Neuronal stem cell (in vitro differentiated cells): ENCODE measurements around the gene ZFYVE28.

ENCODE experiments used
- DNase-seq: peaks from one replicate; pipeline ENCODE4 v3.0.0-alpha.2; 2013; ENCODE audit warnings: low spot score
- H2AFZ ChIP-seq: one replicate; pipeline ENCODE4 v1.6.1; 2013; ENCODE audit warnings: mild to moderate bottlenecking, low read length, inconsistent platforms
- H2AK5ac ChIP-seq: 2 replicates; pipeline ENCODE4 v1.6.1; 2013; ENCODE audit warnings: low read depth, mild to moderate bottlenecking, inconsistent platforms, low read length, moderate library complexity, mixed read lengths
- H2BK120ac ChIP-seq: 2 replicates; pipeline ENCODE4 v1.6.1; 2013; ENCODE audit warnings: low read depth, mild to moderate bottlenecking, inconsistent platforms, low read length, moderate library complexity, mixed read lengths
- H2BK12ac ChIP-seq: one replicate; pipeline ENCODE4 v1.6.1; 2013; ENCODE audit warnings: low read length, inconsistent platforms
- H2BK15ac ChIP-seq: 2 replicates; pipeline ENCODE4 v1.6.1; 2013; ENCODE audit warnings: mild to moderate bottlenecking, low read length, inconsistent platforms, mixed read lengths
- H2BK5ac ChIP-seq: one replicate; pipeline ENCODE4 v1.6.1; 2013; ENCODE audit warnings: inconsistent platforms, mild to moderate bottlenecking, low read length, moderate library complexity
- H3K14ac ChIP-seq: one replicate; pipeline ENCODE4 v1.6.1; 2013; ENCODE audit warnings: low read length, inconsistent platforms
- H3K18ac ChIP-seq: 2 replicates; pipeline ENCODE4 v1.6.1; 2013; ENCODE audit warnings: low read length, inconsistent platforms
- H3K23ac ChIP-seq: 2 replicates; pipeline ENCODE4 v1.6.1; 2013; ENCODE audit warnings: low read depth, mild to moderate bottlenecking, mixed read lengths, low read length, inconsistent platforms; ENCODE audit not compliant: poor library complexity
- H3K27ac ChIP-seq: replicated peaks from 3 replicates; pipeline ENCODE4 v1.5.1; 2013; ENCODE audit warnings: low read length, inconsistent platforms
- H3K27me3 ChIP-seq, 3 experiments: 2 replicates each; pipeline ENCODE4 v1.6.1; 2013; ENCODE audit warnings: low read length in 3 of 3, mild to moderate bottlenecking in 2 of 3, inconsistent platforms in 1 of 3, low read depth in 1 of 3, mixed read lengths in 1 of 3, moderate library complexity in 1 of 3; ENCODE audit not compliant: control insufficient read depth in 3 of 3, insufficient read depth in 3 of 3
- H3K36me3 ChIP-seq, 2 donors: replicated peaks in 1 of 2; 2 replicates each; pipeline ENCODE4 v1.6.1; 2013; ENCODE audit warnings: low read length in 2 of 2; ENCODE audit not compliant: control insufficient read depth in 2 of 2, insufficient read depth in 2 of 2
- H3K4ac ChIP-seq: 2 replicates; pipeline ENCODE4 v1.6.1; 2013; ENCODE audit warnings: inconsistent platforms, mild to moderate bottlenecking, low read length, moderate library complexity
- H3K4me1 ChIP-seq, 2 donors: 1 replicate in 1 of 2; 2 replicates in 1 of 2; pipeline ENCODE4 v1.6.1; 2013; ENCODE audit warnings: low read length in 2 of 2, low read depth in 1 of 2; ENCODE audit not compliant: control insufficient read depth in 2 of 2, insufficient read depth in 1 of 2
- H3K4me2 ChIP-seq: one replicate; pipeline ENCODE4 v1.6.1; 2013; ENCODE audit warnings: mild to moderate bottlenecking, low read length, inconsistent platforms; ENCODE audit not compliant: insufficient read depth, poor library complexity, severe bottlenecking
- H3K4me3 ChIP-seq, 2 donors: 2 replicates each; pipeline ENCODE4 v1.5.1; 2013; ENCODE audit warnings: low read length in 2 of 2, mild to moderate bottlenecking in 2 of 2, inconsistent platforms in 1 of 2, moderate library complexity in 1 of 2
- H3K79me1 ChIP-seq: one replicate; pipeline ENCODE4 v1.6.1; 2013; ENCODE audit warnings: low read depth, mild to moderate bottlenecking, inconsistent platforms, low read length, moderate library complexity
- H3K9ac ChIP-seq: one replicate; pipeline ENCODE4 v1.6.1; 2013; ENCODE audit warnings: mild to moderate bottlenecking, low read depth, low read length, inconsistent platforms; ENCODE audit not compliant: poor library complexity
- H3K9me3 ChIP-seq, 2 donors: replicated peaks in 1 of 2; 2 replicates each; pipeline versions ENCODE3 to v1.6.1; 2013; ENCODE audit warnings: low read length in 2 of 2, mild to moderate bottlenecking in 2 of 2, inconsistent platforms in 1 of 2, low read depth in 1 of 2, mixed read lengths in 1 of 2, moderate library complexity in 1 of 2; ENCODE audit not compliant: control insufficient read depth in 2 of 2, insufficient read depth in 1 of 2
- H4K8ac ChIP-seq: one replicate; pipeline ENCODE4 v1.6.1; 2013; ENCODE audit warnings: low read depth, mild to moderate bottlenecking, inconsistent platforms, low read length, moderate library complexity
- H4K91ac ChIP-seq: one replicate; pipeline ENCODE4 v1.6.1; 2013; ENCODE audit warnings: low read length, low read depth, mild to moderate bottlenecking, inconsistent platforms; ENCODE audit not compliant: poor library complexity
- WGBS, 2 donors: extraction: QIAGEN DNeasy Blood & Tissue Kit; methylation state at CpG; one replicate each; pipeline ENCODE4 v1.1.7; 2013; ENCODE audit warnings: missing lambda C conversion rate in 2 of 2, mixed read lengths in 1 of 2; ENCODE audit not compliant: insufficient read length in 2 of 2, insufficient replicate concordance in 1 of 2; ENCODE audit errors: extremely low coverage in 2 of 2; 5-methylcytosine and 5-hydroxymethylcytosine counted together

Gene ZFYVE28

DNA sequence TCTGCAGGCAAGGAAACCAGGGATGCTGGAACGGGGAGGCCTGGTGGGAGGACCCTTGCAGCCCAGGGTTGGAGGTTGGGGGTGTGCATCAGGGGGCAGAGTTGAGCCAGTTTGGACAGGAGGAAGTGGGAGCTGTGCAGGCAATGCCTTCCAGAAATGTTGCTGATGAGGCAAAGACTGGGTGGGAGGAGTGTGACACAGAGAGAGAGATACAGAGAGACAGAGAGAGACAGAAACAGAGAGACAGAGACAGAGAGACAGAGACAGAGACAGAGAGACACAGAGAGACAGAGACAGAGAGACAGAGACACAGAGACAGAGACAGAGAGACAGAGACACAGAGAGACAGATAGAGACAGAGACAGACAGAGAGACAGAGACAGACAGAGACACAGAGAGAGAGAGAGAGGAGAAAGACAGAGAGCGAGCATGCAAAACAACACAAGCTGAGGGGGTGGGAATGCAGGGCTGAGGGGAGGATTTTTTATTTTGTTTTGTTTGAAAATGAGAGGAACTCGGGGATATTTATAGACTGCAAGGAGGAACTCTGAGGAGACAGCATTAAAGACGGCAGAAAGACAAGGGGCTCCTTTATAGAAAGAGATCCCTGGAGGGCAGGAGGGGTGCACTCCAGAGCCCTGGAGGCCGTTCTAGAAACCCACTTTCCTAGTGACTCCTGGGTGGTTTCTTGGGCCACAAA is 174.6 kb downstream of the ZFYVE28 start:
- Histone ChIP-seq H2BK5ac (no peak overlapping the region), H3K14ac (no peak overlapping the region), H4K8ac (no peak overlapping the region), H3K4ac (no peak overlapping the region), H3K27me3 (no peaks in the 10 kb centered on the region), H3K23ac (no peak overlapping the region), H3K27ac (no peak overlapping the region), H2BK15ac (no peak overlapping the region), H3K4me3 (no peak overlapping the region), H2BK120ac (no peak overlapping the region), H3K36me3 (peaks cover 4 to 14% of the 10 kb centered on the region in 2 donors), H3K9ac (no peak overlapping the region), H4K91ac (no peak overlapping the region), H3K4me2 (no peak overlapping the region), H2BK12ac (no peak overlapping the region), H2AK5ac (no peak overlapping the region), H3K18ac (no peak overlapping the region), H3K9me3 (peaks cover 0 to 3% of the 10 kb centered on the region in 2 donors), H2AFZ (no peak overlapping the region), H3K4me1 (peaks cover 1 to 19% of the 10 kb centered on the region in 2 donors), H3K79me1 (peaks cover 4% of the 10 kb centered on the region)
- 100% methylated on average over 1 of the region's 5 CpGs; no CpG with 5 or more reads in 1 of the 2 donors for WGBS, 2 donors
- DNase-seq: no peak

DNA sequence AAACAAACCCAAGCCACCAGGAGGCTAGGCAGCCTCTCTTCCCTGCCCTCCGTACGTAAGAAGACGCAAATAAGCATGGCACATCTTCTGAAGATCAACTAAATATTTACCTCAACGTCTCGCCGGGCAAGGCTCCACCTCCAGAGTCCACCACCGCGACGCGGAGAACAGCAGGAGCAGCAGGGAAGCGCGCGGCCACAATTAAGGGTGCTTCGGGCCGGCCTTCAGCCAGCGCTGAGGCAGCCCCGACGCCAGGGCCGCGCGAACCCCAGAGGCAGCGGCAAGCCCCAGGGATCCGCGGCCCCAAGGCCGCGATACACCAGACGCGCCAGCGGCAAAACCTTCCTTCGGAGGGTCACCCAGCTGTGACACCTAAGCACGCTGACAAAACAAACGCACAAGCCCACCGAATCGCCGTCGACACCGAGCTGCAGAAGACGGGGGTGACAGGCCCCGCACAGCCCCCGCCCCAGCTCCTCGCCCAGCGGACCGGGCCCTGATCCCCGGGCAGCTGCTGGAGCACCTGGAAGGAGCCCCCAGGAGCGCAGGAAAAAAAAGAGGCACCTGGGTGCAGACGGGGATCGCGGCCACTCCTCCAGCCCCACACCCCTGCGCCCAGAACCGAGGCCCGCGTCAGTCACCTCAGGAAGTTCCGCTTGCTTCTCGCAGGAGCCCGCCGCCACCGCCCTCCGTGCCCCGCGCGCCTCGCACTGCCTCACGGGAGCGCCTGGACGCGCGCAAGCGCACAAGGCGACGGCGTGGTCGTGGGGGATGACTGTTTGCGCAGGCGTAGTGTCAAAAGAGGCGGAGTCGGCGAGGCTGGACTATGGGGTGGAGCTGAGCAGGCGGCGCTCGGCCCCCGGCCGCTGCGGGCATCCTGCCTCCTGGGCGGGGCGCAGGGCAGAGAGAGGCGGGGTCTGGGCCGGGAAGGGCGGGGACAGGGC is 176.8 kb downstream of the ZFYVE28 start, which contains the start of the genes HAUS3 and POLN:
Gene HAUS3 (minus strand): TSS at position 712 of the 944 bp plus-strand sequence. CDS start 1,175 bp downstream, outside the sequence.
Gene POLN (minus strand): TSS at position 712 of the 944 bp plus-strand sequence. CDS start 12,890 bp downstream, outside the sequence.
- H2AFZ ChIP-seq: peak within 1 kb of the TSS; percentile 95
- no CpG with 5 or more reads among the region's 88 CpGs for WGBS, 2 donors
- H3K79me1 ChIP-seq: peaks cover 4% of the 10 kb centered on the region
- peak within 1 kb of the TSS; percentile 85 for H3K14ac ChIP-seq
- H3K18ac ChIP-seq: peak within 1 kb of the TSS; percentile 86
- H3K36me3 ChIP-seq: peaks cover 2 to 35% of the 10 kb centered on the region in 2 donors
- peaks cover 0 to 3% of the 10 kb centered on the region in 2 donors for H3K9me3 ChIP-seq
- H3K4me3 ChIP-seq: peak within 1 kb of the TSS; percentile 88 to 98
- H3K4ac ChIP-seq: no peak within 1 kb of the TSS
- peak; percentile 97 for DNase-seq
- peak within 1 kb of the TSS; percentile 50 for H3K23ac ChIP-seq
- no peak within 1 kb of the TSS for H4K8ac ChIP-seq
- no peak within 1 kb of the TSS for H2BK120ac ChIP-seq
- no peaks in the 10 kb centered on the region for H3K27me3 ChIP-seq
- peaks cover 1 to 19% of the 10 kb centered on the region in 2 donors for H3K4me1 ChIP-seq
- H2BK15ac ChIP-seq: no peak within 1 kb of the TSS
- H2AK5ac ChIP-seq: no peak within 1 kb of the TSS
- peak within 1 kb of the TSS; percentile 96 for H3K9ac ChIP-seq
- H3K4me2 ChIP-seq: peak within 1 kb of the TSS; percentile 85
- no peak within 1 kb of the TSS for H2BK5ac ChIP-seq
- no peak within 1 kb of the TSS for H2BK12ac ChIP-seq
- peak within 1 kb of the TSS; percentile 42 for H3K27ac ChIP-seq
- H4K91ac ChIP-seq: no peak within 1 kb of the TSS

DNA sequence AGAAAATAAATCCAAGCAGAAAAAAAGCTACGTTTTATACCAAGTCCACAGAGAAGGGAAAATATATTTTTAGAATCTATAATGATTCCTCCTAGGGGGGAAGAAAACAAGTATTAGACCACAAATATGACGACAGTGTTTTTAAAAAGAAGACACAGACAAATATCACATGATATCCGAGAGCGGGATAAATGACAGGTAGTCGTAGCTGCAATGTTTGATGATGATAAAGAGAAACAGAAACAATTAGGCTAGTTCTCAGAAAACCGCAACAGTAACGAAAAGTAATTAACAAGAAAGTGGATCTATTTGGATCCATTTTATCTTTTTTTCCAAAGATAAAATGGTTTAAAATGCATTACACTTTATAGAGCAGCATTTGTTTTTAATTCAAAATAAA is 177.4 kb downstream of the ZFYVE28 start:
- Histone ChIP-seq H3K4me1 (peaks cover 1 to 19% of the 10 kb centered on the region in 2 donors), H3K79me1 (peaks cover 4% of the 10 kb centered on the region), H3K36me3 (peaks cover 2 to 41% of the 10 kb centered on the region in 2 donors), H4K8ac (no peak overlapping the region), H3K4me3 (peak overlapping the region; percentile 88 to 98), H3K4ac (no peak overlapping the region), H2BK12ac (no peak overlapping the region), H2AK5ac (no peak overlapping the region), H2BK5ac (no peak overlapping the region), H3K4me2 (peak overlapping the region; percentile 85), H2BK120ac (no peak overlapping the region), H3K14ac (no peak overlapping the region), H3K9me3 (peaks cover 0 to 3% of the 10 kb centered on the region in 2 donors), H2BK15ac (no peak overlapping the region), H3K27me3 (no peaks in the 10 kb centered on the region), H3K23ac (no peak overlapping the region), H3K18ac (no peak overlapping the region), H3K27ac (no peak overlapping the region), H3K9ac (no peak overlapping the region), H2AFZ (peak overlapping the region; percentile 95), H4K91ac (no peak overlapping the region)
- no CpG with 5 or more reads among the region's 7 CpGs for WGBS, 2 donors
- no peak for DNase-seq
